Measurements from ENCODE around the gene PPP4C. TPM values are rescaled to one million over a fixed set of nuclear protein-coding genes. Genes with fewer than 3 reads are reported as not detected.

Gene PPP4C
- total RNA-seq, 1 experiment from 2014 or later = 81.6 TPM

DNA sequence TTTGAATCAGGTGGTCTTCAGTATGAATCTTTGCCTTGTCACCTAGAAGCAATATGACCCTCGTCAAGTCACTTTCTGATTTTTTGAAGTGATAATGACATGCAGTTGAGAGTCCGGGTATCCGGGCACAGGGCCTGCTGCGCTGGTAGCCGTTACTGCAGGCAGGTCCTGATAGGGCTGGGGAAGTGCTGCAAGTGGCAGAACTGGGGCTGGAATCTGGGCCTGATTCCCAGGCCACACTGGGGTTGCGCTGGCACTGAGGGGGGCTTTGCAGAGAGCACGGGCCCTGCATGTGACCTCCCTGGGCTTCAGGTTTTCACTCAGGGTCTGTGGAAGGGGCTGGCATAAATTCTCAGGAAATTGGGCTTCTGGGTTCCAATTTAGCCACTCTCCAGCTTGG is 3.0 kb downstream of the PPP4C start:
- DNase-seq (ENCODE audit: extremely low read depth, low read depth) = no peak

DNA sequence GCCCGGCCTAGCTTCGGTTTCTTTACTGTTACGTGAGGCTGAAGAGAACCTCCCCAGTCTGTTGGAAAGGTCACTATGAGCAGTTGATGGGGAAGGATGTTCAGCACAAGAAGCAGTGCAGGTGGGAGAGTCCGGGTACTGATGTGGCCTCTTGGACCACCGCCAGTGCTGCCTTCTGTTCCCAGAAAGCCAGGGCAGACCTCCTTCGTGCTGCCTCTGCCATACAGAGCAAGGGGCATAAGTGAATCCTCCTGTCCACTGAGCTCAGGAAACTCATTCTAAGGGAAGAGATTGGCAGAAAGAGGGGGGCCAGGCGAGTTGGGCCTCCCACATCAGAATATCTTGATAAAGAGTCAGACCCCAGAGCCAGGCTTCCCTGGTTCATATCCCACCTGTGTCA is 3.7 kb downstream of the PPP4C start:
- no peak for DNase-seq (ENCODE audit: extremely low read depth, low read depth)

GRCh38 chr16:30082545-30083090 is 6.8 kb downstream of the PPP4C start:
- DNase-seq (ENCODE audit: extremely low read depth, low read depth) = no peak

DNA sequence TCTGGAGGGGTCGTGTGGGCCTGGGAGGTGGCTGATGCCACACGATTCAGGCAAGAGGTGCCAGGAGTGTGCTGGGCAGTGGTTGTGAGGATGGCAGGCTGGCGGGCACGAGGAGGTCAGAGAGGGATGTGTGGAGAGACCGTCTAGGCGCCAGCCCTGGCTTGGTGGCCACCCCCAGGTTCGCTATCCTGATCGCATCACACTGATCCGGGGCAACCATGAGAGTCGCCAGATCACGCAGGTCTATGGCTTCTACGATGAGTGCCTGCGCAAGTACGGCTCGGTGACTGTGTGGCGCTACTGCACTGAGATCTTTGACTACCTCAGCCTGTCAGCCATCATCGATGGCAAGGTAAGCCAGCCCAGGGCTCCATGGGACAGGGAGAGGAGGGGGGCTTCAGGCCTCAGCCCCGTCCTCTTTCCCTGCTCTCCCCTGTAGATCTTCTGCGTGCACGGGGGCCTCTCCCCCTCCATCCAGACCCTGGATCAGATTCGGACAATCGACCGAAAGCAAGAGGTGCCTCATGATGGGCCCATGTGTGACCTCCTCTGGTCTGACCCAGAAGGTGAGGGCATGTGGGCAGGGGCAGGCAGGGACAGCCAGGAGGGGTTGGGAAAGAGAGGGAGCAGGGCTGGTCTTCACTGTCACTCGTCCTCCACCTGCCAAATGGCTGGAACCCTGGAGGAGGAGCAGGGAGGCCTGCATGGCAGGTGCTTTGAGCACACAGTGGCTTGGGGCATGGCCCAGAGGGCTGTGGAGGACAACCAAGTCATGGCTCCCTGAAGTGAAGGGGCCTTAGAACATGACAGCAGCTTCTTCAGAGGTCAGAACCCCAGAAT is 7.6 kb downstream of the PPP4C start:
- DNase-seq (ENCODE audit: extremely low read depth, low read depth) = no peak

DNA sequence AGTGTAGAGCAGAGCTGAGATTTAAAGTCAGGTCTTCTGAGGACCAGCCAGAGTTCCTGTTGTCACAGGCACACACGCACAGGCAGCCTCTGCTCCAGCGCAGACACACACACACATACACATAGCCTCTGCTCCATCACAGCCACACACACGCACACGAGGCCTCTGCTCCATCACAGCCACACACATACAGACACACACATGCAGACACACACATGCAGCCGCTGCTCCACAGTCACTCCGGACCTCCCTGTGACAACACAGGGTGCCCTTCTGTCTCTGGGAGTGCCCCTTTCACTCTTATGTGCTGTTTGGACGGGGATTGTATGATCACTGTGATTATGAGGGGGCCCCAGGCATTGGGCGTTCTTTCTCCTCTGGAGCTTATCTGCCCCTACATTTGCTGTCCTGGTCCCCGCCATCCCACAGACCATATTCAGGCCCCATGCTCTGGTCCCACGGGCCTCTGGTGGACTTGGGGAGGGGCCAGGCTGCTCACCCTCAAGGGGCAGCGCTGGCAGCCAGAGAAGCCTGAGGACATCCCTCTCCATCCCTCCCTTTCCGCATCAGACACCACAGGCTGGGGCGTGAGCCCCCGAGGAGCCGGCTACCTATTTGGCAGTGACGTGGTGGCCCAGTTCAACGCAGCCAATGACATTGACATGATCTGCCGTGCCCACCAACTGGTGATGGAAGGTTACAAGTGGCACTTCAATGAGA is 8.5 kb downstream of the PPP4C start:
- DNase-seq (ENCODE audit: extremely low read depth, low read depth) = no peak

DNA sequence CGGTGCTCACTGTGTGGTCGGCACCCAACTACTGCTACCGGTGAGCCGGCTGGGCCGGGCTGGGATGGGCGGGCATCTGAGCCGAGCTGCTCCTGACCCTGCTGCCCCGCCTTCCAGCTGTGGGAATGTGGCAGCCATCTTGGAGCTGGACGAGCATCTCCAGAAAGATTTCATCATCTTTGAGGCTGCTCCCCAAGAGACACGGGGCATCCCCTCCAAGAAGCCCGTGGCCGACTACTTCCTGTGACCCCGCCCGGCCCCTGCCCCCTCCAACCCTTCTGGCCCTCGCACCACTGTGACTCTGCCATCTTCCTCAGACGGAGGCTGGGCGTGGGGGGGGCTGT is 9.0 kb downstream of the PPP4C start:
- DNase-seq (ENCODE audit: extremely low read depth, low read depth) = no peak

DNA sequence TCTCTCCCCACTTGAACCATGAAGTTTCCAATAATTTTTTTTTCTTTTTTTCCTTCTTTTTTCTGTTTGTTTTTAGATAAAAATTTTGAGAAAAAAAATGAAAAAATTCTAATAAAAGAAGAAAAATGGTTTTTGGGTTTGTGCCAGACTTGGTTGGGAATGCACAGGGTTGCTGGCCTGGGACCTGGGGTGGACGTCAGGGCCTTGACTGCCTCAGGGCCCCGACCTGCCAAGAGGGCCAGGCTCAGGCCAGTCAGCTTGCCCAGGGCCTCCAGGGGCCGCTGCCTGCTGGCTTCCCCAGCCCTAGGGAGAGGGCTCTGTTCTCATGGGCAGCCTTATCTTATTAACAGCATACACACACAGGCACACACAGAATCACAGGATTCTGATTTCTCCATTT is 9.5 kb downstream of the PPP4C start:
- DNase-seq (ENCODE audit: extremely low read depth, low read depth) = no peak

GRCh38 chr16:30085820-30086219 is 10.0 kb downstream of the PPP4C start:
- no peak for DNase-seq (ENCODE audit: extremely low read depth, low read depth)

- no peak for DNase-seq (ENCODE audit: extremely low read depth, low read depth)
Observed at GRCh38 chr16:30086291-30087140, 10.7 kb downstream of the PPP4C start.

DNA sequence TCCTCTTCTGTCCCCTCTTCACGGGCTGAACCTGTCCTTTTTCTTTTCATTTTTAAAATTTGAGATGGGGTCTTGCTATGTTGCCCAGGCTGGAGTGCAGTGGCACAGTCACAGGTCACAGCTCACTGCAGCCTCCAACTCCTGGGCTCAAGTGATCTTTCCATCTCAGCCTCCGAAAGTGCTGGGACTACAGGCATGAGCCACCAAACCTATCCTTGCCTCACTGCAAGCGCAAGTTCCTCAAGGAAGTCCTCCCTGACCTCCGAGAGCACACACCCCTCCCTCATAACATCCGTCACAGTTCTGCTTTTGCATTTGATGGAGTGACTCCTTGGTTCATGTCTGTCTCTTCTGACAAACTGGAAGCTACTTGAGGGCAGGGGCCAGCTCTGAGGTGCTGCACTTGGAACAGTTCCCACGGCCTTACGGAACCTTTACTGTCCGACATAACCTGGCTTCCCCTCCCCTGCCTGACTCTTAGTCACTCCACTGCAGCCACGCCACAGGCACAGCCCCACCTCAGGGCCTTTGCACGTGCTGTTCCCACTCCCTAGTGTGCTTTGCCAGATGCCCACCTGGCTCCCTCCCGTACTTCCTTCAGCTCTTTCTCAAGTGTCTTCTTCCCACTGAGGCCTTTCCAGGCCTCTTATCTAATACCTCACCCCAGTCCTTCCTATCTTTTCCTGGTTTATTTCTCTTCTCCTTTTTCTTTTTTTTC is 11.5 kb downstream of the PPP4C start:
- no peak for DNase-seq (ENCODE audit: extremely low read depth, low read depth)

- DNase-seq (ENCODE audit: extremely low read depth, low read depth) = no peak
Observed at GRCh38 chr16:30088237-30088831, 12.5 kb downstream of the PPP4C start.

DNA sequence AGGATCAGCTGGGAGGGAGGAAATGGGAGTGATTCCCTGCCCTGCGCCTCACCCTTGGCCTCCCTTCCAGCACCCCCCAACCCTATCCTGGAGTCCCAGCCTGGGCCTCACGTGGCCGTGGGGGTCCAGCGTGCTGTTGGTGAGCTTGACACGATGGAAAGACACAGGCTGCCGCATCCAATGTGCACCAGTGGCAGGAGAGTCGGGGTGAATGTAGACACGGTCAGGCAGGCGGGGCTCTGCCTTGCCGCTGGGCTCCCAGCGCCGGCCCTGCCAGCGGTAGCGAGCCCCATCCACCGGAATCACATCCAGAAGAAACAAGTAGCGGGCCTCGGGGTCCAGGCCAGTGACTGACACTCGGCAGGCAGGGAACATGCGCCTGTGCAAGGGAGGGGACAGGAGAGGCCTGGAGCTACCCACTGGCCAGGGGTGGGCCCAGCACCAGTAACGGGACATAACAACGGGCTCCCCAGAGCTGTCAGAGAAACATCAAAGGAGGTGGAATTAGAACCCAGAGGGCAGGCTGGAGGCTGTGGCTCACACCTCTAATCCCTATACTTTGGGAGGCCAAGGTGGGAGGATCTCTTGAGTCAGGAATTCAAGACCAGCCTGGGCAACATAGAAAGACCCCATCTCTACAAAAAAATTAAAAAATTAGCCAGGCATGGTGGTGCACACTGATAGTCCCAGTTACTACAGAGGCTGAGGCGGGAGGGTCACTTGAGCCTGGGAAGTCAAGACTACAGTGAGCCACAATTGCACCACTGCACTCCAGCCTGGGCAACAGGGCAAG is 13.2 kb downstream of the PPP4C start:
- DNase-seq (ENCODE audit: extremely low read depth, low read depth) = no peak

- no peak for DNase-seq (ENCODE audit: extremely low read depth, low read depth)
Observed at GRCh38 chr16:30090610-30091331, 15.0 kb downstream of the PPP4C start.

DNA sequence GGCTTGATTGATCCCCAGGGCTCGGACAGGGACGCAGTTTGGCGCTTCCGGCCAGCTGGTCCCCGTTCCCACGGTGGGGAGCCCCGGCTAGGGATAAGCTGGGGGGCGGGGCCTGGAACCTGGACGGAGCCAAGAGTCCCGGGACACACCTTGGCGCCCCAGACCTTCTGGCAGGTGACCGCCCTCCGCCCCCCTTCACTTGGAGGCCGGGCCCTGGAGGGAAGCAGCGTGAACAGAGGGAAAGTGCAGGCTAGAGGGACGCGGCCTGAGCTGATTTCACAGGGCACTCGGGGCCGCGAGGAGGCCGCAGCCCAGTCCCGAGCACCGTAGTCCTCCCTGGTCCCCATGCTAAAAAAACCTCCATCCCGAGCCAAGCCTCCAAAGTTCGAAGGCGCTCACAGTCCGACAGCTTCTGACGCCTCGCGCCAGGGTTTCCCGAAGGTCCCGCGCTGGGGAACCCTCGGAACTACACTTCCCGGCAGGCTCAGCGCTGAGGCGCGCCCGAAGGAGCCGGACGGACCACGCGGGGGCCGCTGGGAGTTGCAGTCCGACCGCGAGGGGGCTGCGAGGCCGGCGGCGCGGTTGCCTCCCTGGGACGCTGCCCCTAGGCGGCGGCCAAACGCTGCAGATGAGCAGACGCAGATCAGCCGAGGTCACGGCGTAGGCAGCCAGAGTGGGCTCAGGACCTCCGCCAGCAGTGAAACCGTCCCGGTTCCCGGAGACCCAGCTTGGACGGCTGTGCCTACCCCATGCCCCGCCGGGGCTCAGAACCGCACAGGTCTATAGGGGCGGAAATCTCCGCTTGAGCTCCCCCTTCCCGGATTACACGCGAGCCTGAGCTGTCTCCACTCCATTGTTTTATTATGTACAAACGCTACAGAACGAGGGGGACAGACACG is 15.9 kb downstream of the PPP4C start, which contains the start of gene TBX6:
Gene TBX6 (minus strand): TSS at position 451 of the 899 bp plus-strand sequence. CDS start 731 bp downstream, outside the sequence.
- peak; percentile 89 for DNase-seq (ENCODE audit: extremely low read depth, low read depth)

GRCh38 chr16:30092373-30093010 is 16.7 kb downstream of the PPP4C start:
- DNase-seq (ENCODE audit: extremely low read depth, low read depth) = peak; percentile 54

GRCh38 chr16:30094541-30095165 is 18.9 kb downstream of the PPP4C start:
- DNase-seq (ENCODE audit: extremely low read depth, low read depth) = no peak

Data from NCI-H460 (cell line).